Heart left ventricle (tissue), 13 donors: ENCODE data around the gene SLC24A4.

ENCODE experiments used
- CTCF ChIP-seq, 12 donors: fragments of 200-600 bp; sonication (generic) in 4 of 12; IDR thresholded peaks; one replicate each; pipeline versions ENCODE4 v1.5.0 to v1.8.0; 2018 to 2022; ENCODE audit warnings: antibody characterized with exemption in 12 of 12, mild to moderate bottlenecking in 5 of 12
- POLR2A ChIP-seq, 2 donors: fragments of 450-650 bp; IDR thresholded peaks; one replicate each; pipeline ENCODE4 v1.6.1; 2017; ENCODE audit warnings: antibody characterized with exemption in 2 of 2, mild to moderate bottlenecking in 2 of 2, moderate library complexity in 2 of 2
- donor health status: ischemic (EF 13 %, LVEDD 7.1; RV severe dilation, severe dysfunction).
- donor health status: DM: no; HTN: yes; CAD: no.
- donor health status: DM: no; HTN: no; CAD: no.
- donor health status: ischemic (EF 25% LVEDD 6.9; RV normal size, moderate dysfunction).
- donor health status: ischemic (EF 25% LVEDD 5.7; RV mildly dilated, moderate dysfunction).
- donor health status: ischemic (EF 35%, LVEDD 5.7; RV mildly dilated, moderate dysfunction).
- donor health status: nonischemic (EF 11% LVEDD 7.7; RV severe dilation, severe dysfunction).
- donor health status: DM: yes; HTN: yes; CAD: no.
- donor health status: PGD.
- donor health status: ischemic (EF 29% LVEDD 5.4; RV normal size, mild dysfunction).
- donor health status: nonischemic (EF 23%, LVEDD 6.1; RV moderate dilation, normal function).

- TF ChIP-seq CTCF (IDR thresholded peaks at IDR 0.05) (no peak), POLR2A (IDR thresholded peaks at IDR 0.05) (no peak)
These were observed 208.3 kb downstream of the SLC24A4 start for GRCh38 chr14:92531106-92531873.
